Measurements from ENCODE around the gene TNNI3. TPM values are rescaled to one million over a fixed set of nuclear protein-coding genes. Genes with fewer than 3 reads are reported as not detected.
A peak's percentile ranks its signal among the peaks of the same experiment; 100 is the strongest.

The TNNI3 gene
- total RNA-seq, 2 experiments from 2014 or later, result 2.6 TPM; not detected in 1

- Histone ChIP-seq H4K20me1 (ENCODE audit: insufficient read depth, low read length) (no peaks in the 10 kb centered on the region), H3K4me2 (ENCODE audit: low read length) (peak overlapping the region; percentile 92), H3K9me2 (ENCODE audit: insufficient read depth, low read length) (no peaks in the 10 kb centered on the region), H3K36me3 (ENCODE audit: insufficient read depth, low read length) (no peaks in the 10 kb centered on the region), H3K4me1 (ENCODE audit: insufficient read depth, low read length, poor library complexity, severe bottlenecking) (peaks cover 47% of the 10 kb centered on the region), H3K27ac (ENCODE audit: low read depth, low read length, poor library complexity, severe bottlenecking) (peak overlapping the region; percentile 84), H3K9me3 (ENCODE audit: low read length) (no peaks in the 10 kb centered on the region), H3K79me2 (ENCODE audit: insufficient read depth, low read depth, low read length) (no peaks in the 10 kb centered on the region), H3K4me3 (ENCODE audit: low read depth, low read length, poor library complexity, severe bottlenecking) (peak overlapping the region; percentile 58), H2AFZ (ENCODE audit: low read length) (peak overlapping the region; percentile 53; the same call in 1 of the 2 replicates)
- ChIA-PET POLR2A (interaction anchor here (0.6 kb wide), 1 partner anchor 54 kb away, joined by 3 read pairs; no protein-coding TSS in a partner anchor), CTCF (ENCODE audit: unreplicated experiment) (interaction anchor here (0.6 to 1.2 kb wide), 4 partner anchors 10 to 253 kb away, joined by 3 to 9 read pairs (median 4); no protein-coding TSS in a partner anchor)
- intact Hi-C loops (cut with micrococcal nuclease; ENCODE audit: unreplicated experiment), result loop anchor here (2.0 kb wide), 2 partner anchors 53 to 251 kb away; no protein-coding TSS in a partner anchor
- DNase-seq (ENCODE audit: low spot score), result peak; percentile 85
- no peak for TF ChIP-seq EZH2phosphoT487 (IDR thresholded peaks at IDR 0.05; ENCODE audit: borderline replicate concordance, low read depth, low read length)
- TF ChIP-seq, protein P1, sequence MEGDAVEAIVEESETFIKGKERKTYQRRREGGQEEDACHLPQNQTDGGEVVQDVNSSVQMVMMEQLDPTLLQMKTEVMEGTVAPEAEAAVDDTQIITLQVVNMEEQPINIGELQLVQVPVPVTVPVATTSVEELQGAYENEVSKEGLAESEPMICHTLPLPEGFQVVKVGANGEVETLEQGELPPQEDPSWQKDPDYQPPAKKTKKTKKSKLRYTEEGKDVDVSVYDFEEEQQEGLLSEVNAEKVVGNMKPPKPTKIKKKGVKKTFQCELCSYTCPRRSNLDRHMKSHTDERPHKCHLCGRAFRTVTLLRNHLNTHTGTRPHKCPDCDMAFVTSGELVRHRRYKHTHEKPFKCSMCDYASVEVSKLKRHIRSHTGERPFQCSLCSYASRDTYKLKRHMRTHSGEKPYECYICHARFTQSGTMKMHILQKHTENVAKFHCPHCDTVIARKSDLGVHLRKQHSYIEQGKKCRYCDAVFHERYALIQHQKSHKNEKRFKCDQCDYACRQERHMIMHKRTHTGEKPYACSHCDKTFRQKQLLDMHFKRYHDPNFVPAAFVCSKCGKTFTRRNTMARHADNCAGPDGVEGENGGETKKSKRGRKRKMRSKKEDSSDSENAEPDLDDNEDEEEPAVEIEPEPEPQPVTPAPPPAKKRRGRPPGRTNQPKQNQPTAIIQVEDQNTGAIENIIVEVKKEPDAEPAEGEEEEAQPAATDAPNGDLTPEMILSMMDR (conservative IDR thresholded peaks at IDR 0.05; ENCODE audit: low read length), result no peak
- BruUV-seq (replicated peaks), result no TSS peak
Measured at GRCh38 chr19:55133639-55134444, 23.7 kb downstream of the TNNI3 start.

DNA sequence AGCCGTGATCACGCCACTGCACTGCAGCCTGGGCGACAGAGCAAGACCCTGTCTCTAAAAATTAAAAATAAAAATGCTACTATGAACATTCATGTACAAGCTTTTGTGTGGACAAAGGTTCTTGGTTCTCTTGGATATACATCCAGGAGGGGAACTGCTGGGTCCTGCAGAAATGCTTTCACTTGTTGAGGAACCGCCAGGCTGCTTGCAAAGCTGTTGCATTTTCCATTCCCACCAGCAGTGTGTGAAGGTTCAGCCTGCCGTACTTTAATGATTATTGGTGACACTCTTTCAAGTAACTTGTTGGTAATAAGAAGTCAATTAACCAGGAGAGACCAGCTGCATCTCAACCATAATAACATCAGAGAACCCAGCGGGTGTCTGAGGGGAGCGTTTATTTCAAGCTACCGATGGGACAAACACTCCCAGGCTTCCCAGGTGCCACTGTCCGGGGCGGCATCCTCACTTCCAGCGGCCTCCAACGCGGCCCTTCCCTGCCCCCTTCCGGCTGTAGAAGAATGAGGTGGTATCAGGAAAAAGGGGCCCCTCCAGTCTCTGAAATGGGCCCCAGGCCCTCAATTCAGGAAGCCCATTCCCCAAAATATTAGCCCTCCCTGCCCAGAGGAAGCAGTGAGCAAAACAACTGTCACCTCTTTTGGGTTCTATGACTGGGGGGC, 24.9 kb downstream of the TNNI3 start:
- BruUV-seq (replicated peaks), result no TSS peak
- peak overlapping the region; percentile 92 for H3K4me2 ChIP-seq (ENCODE audit: low read length)
- H3K79me2 ChIP-seq (ENCODE audit: insufficient read depth, low read depth, low read length), result no peaks in the 10 kb centered on the region
- H2AFZ ChIP-seq (ENCODE audit: low read length), result peak overlapping the region; percentile 23; the same call in 1 of the 2 replicates
- H3K36me3 ChIP-seq (ENCODE audit: insufficient read depth, low read length), result no peaks in the 10 kb centered on the region
- H3K9me2 ChIP-seq (ENCODE audit: insufficient read depth, low read length), result no peaks in the 10 kb centered on the region
- no peaks in the 10 kb centered on the region for H3K9me3 ChIP-seq (ENCODE audit: low read length)
- DNase-seq (ENCODE audit: low spot score), result peak; percentile 45
- H3K27ac ChIP-seq (ENCODE audit: low read depth, low read length, poor library complexity, severe bottlenecking), result peak overlapping the region; percentile 84
- ChIA-PET CTCF (ENCODE audit: unreplicated experiment) (interaction anchor here (1.1 to 1.2 kb wide), 2 partner anchors 44 to 251 kb away, joined by 4 read pairs; no protein-coding TSS in a partner anchor), POLR2A (interaction anchor here (0.6 to 0.7 kb wide), 2 partner anchors 35 to 147 kb away, joined by 3 to 4 read pairs; no protein-coding TSS in a partner anchor)
- no peak overlapping the region for H3K4me3 ChIP-seq (ENCODE audit: low read depth, low read length, poor library complexity, severe bottlenecking)
- intact Hi-C loops (cut with micrococcal nuclease; ENCODE audit: unreplicated experiment), result loop anchor here (1.0 to 2.0 kb wide), 3 partner anchors 44 to 250 kb away; no protein-coding TSS in a partner anchor
- H3K4me1 ChIP-seq (ENCODE audit: insufficient read depth, low read length, poor library complexity, severe bottlenecking), result peaks cover 47% of the 10 kb centered on the region
- H4K20me1 ChIP-seq (ENCODE audit: insufficient read depth, low read length), result no peaks in the 10 kb centered on the region
- TF ChIP-seq, protein P1 (conservative IDR thresholded peaks at IDR 0.05; ENCODE audit: low read length), result peak; percentile 77
- no peak for TF ChIP-seq EZH2phosphoT487 (IDR thresholded peaks at IDR 0.05; ENCODE audit: borderline replicate concordance, low read depth, low read length)

All from OCI-LY7 (cell line).